ENCODE measurements around the gene PTPRK.

The PTPRK gene

GRCh38 chr6:128395188-128395587 lies 125.2 kb downstream of the PTPRK start:
- Histone ChIP-seq H2AFZ (ENCODE audit: low read length, unreplicated experiment) (no peak overlapping the region), H3K79me2 (ENCODE audit: control insufficient read depth, insufficient read depth, low read length, unreplicated experiment) (no peaks in the 10 kb centered on the region), H3K27me3 (ENCODE audit: insufficient read depth, low read length) (no peaks in the 10 kb centered on the region), H3K4me3 (ENCODE audit: low read depth, low read length) (no peak overlapping the region), H3K4me1 (ENCODE audit: control insufficient read depth, insufficient read depth, low read length, unreplicated experiment) (no peaks in the 10 kb centered on the region), H3K36me3 (ENCODE audit: insufficient read depth, low read length) (no peaks in the 10 kb centered on the region), H3K27ac (ENCODE audit: low read depth, low read length) (no peak overlapping the region)

GRCh38 chr6:128394167-128394566 lies 126.2 kb downstream of the PTPRK start:
- H3K79me2 ChIP-seq (ENCODE audit: control insufficient read depth, insufficient read depth, low read length, unreplicated experiment) = no peaks in the 10 kb centered on the region
- no peak overlapping the region for H2AFZ ChIP-seq (ENCODE audit: low read length, unreplicated experiment)
- no peaks in the 10 kb centered on the region for H3K36me3 ChIP-seq (ENCODE audit: insufficient read depth, low read length)
- H3K4me3 ChIP-seq (ENCODE audit: low read depth, low read length) = no peak overlapping the region
- no peaks in the 10 kb centered on the region for H3K27me3 ChIP-seq (ENCODE audit: insufficient read depth, low read length)
- H3K27ac ChIP-seq (ENCODE audit: low read depth, low read length) = no peak overlapping the region
- no peaks in the 10 kb centered on the region for H3K4me1 ChIP-seq (ENCODE audit: control insufficient read depth, insufficient read depth, low read length, unreplicated experiment)

DNA sequence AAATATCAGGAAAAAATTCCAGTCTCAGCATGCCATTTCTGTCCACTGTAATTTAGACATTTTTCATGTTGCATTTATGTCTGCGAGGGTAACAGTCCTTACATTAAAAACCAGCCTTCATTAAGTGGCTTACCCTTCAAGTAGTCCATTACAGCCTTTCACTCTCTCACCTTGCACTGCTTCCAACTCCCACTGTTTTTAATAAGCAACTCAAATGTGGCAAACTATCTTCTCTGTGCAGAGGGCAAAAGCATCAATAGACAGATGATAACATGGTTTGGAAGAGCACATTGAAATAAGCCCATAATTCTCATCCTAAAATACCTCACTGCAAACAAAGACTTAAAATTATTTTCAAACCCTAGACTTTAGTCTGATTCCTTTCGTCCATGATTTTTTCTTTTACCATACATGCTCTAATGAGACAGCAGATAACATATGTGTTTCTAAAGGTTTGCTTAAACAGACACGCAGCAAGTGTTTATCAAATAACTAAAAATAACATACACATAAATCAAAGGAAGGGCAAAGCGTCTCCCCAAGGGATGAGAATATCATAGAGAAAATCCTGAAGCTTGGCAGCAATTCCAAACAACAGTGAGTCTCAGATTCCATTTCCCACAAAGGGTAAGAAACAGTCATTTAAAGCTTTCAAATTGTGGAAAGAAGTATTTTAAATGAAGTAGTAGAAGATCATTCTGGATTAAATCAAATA lies 130.4 kb downstream of the PTPRK start:
- no peaks in the 10 kb centered on the region for H3K27me3 ChIP-seq (ENCODE audit: insufficient read depth, low read length)
- H3K27ac ChIP-seq (ENCODE audit: low read depth, low read length) = no peak overlapping the region
- no peaks in the 10 kb centered on the region for H3K36me3 ChIP-seq (ENCODE audit: insufficient read depth, low read length)
- no peak overlapping the region for H2AFZ ChIP-seq (ENCODE audit: low read length, unreplicated experiment)
- H3K4me3 ChIP-seq (ENCODE audit: low read depth, low read length) = no peak overlapping the region
- no peaks in the 10 kb centered on the region for H3K79me2 ChIP-seq (ENCODE audit: control insufficient read depth, insufficient read depth, low read length, unreplicated experiment)
- H3K4me1 ChIP-seq (ENCODE audit: control insufficient read depth, insufficient read depth, low read length, unreplicated experiment) = no peaks in the 10 kb centered on the region

DNA sequence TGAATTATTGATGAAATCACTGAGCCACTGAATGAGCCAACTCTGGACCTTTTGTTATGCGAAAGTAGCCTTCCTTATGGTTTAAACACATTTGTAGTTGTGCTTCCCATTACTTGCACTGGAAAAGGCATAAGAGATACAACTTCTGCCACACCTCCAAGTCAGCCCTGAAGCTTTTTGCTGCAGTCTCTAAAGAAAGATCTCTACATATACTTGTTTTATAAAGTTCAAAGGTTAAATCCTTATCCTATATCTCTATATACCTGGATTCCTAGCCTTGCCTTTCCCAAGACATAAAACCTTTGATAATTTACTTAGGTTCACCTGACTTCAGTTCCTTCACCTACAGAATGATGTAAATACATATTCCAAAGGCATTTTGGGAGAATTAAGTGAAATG lies 132.0 kb downstream of the PTPRK start:
- Histone ChIP-seq H3K27me3 (ENCODE audit: insufficient read depth, low read length) (no peaks in the 10 kb centered on the region), H3K4me1 (ENCODE audit: control insufficient read depth, insufficient read depth, low read length, unreplicated experiment) (no peaks in the 10 kb centered on the region), H3K4me3 (ENCODE audit: low read depth, low read length) (no peak overlapping the region), H2AFZ (ENCODE audit: low read length, unreplicated experiment) (no peak overlapping the region), H3K36me3 (ENCODE audit: insufficient read depth, low read length) (no peaks in the 10 kb centered on the region), H3K27ac (ENCODE audit: low read depth, low read length) (no peak overlapping the region), H3K79me2 (ENCODE audit: control insufficient read depth, insufficient read depth, low read length, unreplicated experiment) (no peaks in the 10 kb centered on the region)

GRCh38 chr6:128380891-128381290 lies 139.5 kb downstream of the PTPRK start:
- Histone ChIP-seq H3K27ac (ENCODE audit: low read depth, low read length) (no peak overlapping the region), H3K36me3 (ENCODE audit: insufficient read depth, low read length) (no peaks in the 10 kb centered on the region; the same call in 1 of the 2 replicates), H3K27me3 (ENCODE audit: insufficient read depth, low read length) (no peaks in the 10 kb centered on the region), H3K4me3 (ENCODE audit: low read depth, low read length) (no peak overlapping the region), H3K79me2 (ENCODE audit: control insufficient read depth, insufficient read depth, low read length, unreplicated experiment) (no peaks in the 10 kb centered on the region), H2AFZ (ENCODE audit: low read length, unreplicated experiment) (no peak overlapping the region), H3K4me1 (ENCODE audit: control insufficient read depth, insufficient read depth, low read length, unreplicated experiment) (no peaks in the 10 kb centered on the region)

- no peak overlapping the region for H3K27ac ChIP-seq (ENCODE audit: low read depth, low read length)
- no peak overlapping the region for H3K4me3 ChIP-seq (ENCODE audit: low read depth, low read length)
- H3K79me2 ChIP-seq (ENCODE audit: control insufficient read depth, insufficient read depth, low read length, unreplicated experiment) = no peaks in the 10 kb centered on the region
- no peaks in the 10 kb centered on the region; the same call in 1 of the 2 replicates for H3K36me3 ChIP-seq (ENCODE audit: insufficient read depth, low read length)
- H2AFZ ChIP-seq (ENCODE audit: low read length, unreplicated experiment) = no peak overlapping the region
- no peaks in the 10 kb centered on the region for H3K27me3 ChIP-seq (ENCODE audit: insufficient read depth, low read length)
- H3K4me1 ChIP-seq (ENCODE audit: control insufficient read depth, insufficient read depth, low read length, unreplicated experiment) = no peaks in the 10 kb centered on the region
These were observed 140.8 kb downstream of the PTPRK start for GRCh38 chr6:128379577-128379976.

DNA sequence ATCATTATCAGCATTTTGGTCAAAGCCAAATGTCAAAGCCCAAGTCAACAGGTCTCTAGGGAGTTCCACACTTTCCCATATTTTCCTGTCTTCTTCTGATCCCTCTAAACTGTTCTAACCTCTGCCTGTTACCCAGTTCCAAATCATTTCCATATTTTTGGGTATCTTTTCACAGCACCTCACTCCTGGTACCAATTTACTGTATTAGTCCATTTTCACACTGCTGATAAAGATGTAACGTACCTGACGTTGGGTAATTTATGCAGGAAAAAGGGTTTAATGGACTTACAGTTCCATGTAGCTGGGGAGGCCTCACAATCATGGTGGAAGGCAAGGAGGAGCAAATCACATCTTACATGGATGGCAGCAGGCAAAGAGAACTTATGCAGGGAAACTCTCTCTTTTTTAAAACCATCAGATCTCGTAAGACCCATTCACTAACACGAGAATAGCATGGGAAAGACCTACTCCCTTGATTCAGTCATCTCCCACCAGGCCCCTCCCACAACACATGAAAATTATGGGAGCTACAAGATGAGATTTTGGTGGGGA lies 143.4 kb downstream of the PTPRK start:
- H2AFZ ChIP-seq (ENCODE audit: low read length, unreplicated experiment) = no peak overlapping the region
- no peaks in the 10 kb centered on the region for H3K27me3 ChIP-seq (ENCODE audit: insufficient read depth, low read length)
- no peaks in the 10 kb centered on the region; the same call in 1 of the 2 replicates for H3K36me3 ChIP-seq (ENCODE audit: insufficient read depth, low read length)
- no peak overlapping the region for H3K27ac ChIP-seq (ENCODE audit: low read depth, low read length)
- H3K4me3 ChIP-seq (ENCODE audit: low read depth, low read length) = no peak overlapping the region
- H3K4me1 ChIP-seq (ENCODE audit: control insufficient read depth, insufficient read depth, low read length, unreplicated experiment) = no peaks in the 10 kb centered on the region
- H3K79me2 ChIP-seq (ENCODE audit: control insufficient read depth, insufficient read depth, low read length, unreplicated experiment) = no peaks in the 10 kb centered on the region

GRCh38 chr6:128371136-128371535 lies 149.3 kb downstream of the PTPRK start:
- H3K36me3 ChIP-seq (ENCODE audit: insufficient read depth, low read length) = no peaks in the 10 kb centered on the region
- no peak overlapping the region for H2AFZ ChIP-seq (ENCODE audit: low read length, unreplicated experiment)
- H3K27me3 ChIP-seq (ENCODE audit: insufficient read depth, low read length) = no peaks in the 10 kb centered on the region

GRCh38 chr6:128370072-128370471 lies 150.3 kb downstream of the PTPRK start:
- H3K79me2 ChIP-seq (ENCODE audit: control insufficient read depth, insufficient read depth, low read length, unreplicated experiment) = peaks cover 4% of the 10 kb centered on the region
- H2AFZ ChIP-seq (ENCODE audit: low read length, unreplicated experiment) = no peak overlapping the region
- no peaks in the 10 kb centered on the region for H3K27me3 ChIP-seq (ENCODE audit: insufficient read depth, low read length)
- H3K4me3 ChIP-seq (ENCODE audit: low read depth, low read length) = no peak overlapping the region
- H3K36me3 ChIP-seq (ENCODE audit: insufficient read depth, low read length) = no peaks in the 10 kb centered on the region
- H3K4me1 ChIP-seq (ENCODE audit: control insufficient read depth, insufficient read depth, low read length, unreplicated experiment) = peaks cover 12% of the 10 kb centered on the region
- H3K27ac ChIP-seq (ENCODE audit: low read depth, low read length) = peak overlapping the region; percentile 25

More at GRCh38 chr6:128371136-128371535, 149.3 kb downstream of the PTPRK start:
- Histone ChIP-seq H3K27ac (ENCODE audit: low read depth, low read length) (no peak overlapping the region), H3K4me1 (ENCODE audit: control insufficient read depth, insufficient read depth, low read length, unreplicated experiment) (peaks cover 12% of the 10 kb centered on the region), H3K4me3 (ENCODE audit: low read depth, low read length) (no peak overlapping the region), H3K79me2 (ENCODE audit: control insufficient read depth, insufficient read depth, low read length, unreplicated experiment) (peaks cover 4% of the 10 kb centered on the region)

DNA sequence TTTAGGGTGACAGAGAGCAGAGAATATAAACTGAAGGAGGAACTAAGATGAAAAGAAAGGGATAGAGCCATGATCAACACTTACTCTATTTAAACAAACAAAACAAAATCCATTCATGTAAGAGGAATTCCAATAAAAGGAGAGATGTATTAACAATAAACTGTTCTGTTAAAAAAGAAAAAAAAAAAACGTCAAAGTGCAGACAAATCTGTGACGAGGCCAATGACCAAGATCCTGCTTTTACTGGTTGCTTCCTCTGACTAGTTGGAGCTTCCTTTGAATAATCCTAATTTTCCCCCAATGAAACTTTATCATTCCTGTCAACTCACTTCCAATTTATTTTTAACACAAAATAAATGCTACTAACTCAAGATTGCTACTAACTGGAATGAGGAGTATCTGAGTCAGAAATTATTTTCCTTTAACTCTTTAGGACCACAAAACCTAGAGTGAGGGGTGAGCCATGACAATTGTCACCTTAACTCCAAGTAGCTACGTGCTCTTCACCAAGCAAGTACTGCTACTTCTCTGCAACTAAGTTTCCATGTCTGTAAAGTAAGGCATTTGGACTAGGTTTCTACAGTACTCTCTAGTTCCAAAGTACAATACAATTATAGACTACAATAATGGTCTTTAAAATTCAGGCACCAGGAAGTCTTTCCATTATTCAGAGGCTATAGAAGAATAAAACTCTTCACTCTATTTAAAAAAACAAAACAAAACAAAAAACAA lies 152.0 kb downstream of the PTPRK start:
- no peak overlapping the region for H3K4me3 ChIP-seq (ENCODE audit: low read depth, low read length)
- no peak overlapping the region for H3K27ac ChIP-seq (ENCODE audit: low read depth, low read length)
- no peaks in the 10 kb centered on the region for H3K27me3 ChIP-seq (ENCODE audit: insufficient read depth, low read length)
- H3K36me3 ChIP-seq (ENCODE audit: insufficient read depth, low read length) = no peaks in the 10 kb centered on the region
- H3K4me1 ChIP-seq (ENCODE audit: control insufficient read depth, insufficient read depth, low read length, unreplicated experiment) = peaks cover 12% of the 10 kb centered on the region
- peaks cover 4% of the 10 kb centered on the region for H3K79me2 ChIP-seq (ENCODE audit: control insufficient read depth, insufficient read depth, low read length, unreplicated experiment)
- H2AFZ ChIP-seq (ENCODE audit: low read length, unreplicated experiment) = no peak overlapping the region

DNA sequence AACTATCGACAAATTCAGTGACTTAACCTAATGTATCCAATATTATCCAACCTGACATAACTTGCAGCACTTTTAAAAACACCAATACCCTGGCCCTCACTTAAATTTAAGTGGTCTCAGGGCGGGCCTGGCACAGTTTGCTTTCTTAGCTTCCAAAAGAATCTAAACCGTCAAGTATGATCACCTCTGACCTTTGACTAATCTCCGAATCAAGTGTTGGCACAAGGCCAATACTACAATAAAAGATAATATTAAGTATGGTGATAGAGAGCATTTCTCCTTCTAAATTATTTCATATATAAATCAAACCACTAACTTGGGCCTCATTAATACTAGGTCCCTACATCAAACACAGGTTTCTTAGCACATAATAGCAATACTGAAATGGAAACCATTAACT lies 153.0 kb downstream of the PTPRK start:
- Histone ChIP-seq H2AFZ (ENCODE audit: low read length, unreplicated experiment) (no peak overlapping the region), H3K4me3 (ENCODE audit: low read depth, low read length) (no peak overlapping the region), H3K79me2 (ENCODE audit: control insufficient read depth, insufficient read depth, low read length, unreplicated experiment) (peaks cover 4% of the 10 kb centered on the region), H3K27ac (ENCODE audit: low read depth, low read length) (no peak overlapping the region), H3K36me3 (ENCODE audit: insufficient read depth, low read length) (no peaks in the 10 kb centered on the region), H3K27me3 (ENCODE audit: insufficient read depth, low read length) (no peaks in the 10 kb centered on the region), H3K4me1 (ENCODE audit: control insufficient read depth, insufficient read depth, low read length, unreplicated experiment) (peaks cover 12% of the 10 kb centered on the region)
